Measurements from ENCODE around the gene GCHFR. TPM values are rescaled to one million over a fixed set of nuclear protein-coding genes. Genes with fewer than 3 reads are reported as not detected.

The GCHFR gene
- total RNA-seq, 1 donor from 2014 or later = 12.6 TPM

DNA sequence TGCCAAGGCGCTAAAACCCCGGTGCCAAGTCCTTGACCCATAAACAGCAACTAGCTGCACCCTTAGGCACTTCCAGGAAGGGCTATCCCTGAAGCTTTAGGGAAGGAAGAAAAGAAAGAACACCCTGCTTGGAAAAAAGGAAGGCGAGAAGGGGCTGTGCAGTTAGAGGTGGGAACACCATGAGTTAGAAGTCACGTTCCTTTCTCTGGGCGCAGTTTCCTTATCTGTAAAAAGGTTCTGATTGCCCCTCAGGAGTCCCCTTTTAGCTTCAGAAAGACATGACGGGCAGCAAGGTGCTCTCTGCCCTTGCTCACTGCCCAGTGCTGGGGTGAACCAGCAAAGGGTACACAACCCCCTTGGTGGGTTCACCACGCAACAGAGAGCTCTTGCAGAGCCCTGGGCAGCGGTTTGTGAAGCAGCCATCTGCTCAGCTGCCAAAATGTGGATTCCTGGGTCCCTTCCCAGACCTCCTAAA, 798 bp downstream of the GCHFR start:
- H3K4me3 Mint-ChIP-seq = peak overlapping the region; percentile 75

DNA sequence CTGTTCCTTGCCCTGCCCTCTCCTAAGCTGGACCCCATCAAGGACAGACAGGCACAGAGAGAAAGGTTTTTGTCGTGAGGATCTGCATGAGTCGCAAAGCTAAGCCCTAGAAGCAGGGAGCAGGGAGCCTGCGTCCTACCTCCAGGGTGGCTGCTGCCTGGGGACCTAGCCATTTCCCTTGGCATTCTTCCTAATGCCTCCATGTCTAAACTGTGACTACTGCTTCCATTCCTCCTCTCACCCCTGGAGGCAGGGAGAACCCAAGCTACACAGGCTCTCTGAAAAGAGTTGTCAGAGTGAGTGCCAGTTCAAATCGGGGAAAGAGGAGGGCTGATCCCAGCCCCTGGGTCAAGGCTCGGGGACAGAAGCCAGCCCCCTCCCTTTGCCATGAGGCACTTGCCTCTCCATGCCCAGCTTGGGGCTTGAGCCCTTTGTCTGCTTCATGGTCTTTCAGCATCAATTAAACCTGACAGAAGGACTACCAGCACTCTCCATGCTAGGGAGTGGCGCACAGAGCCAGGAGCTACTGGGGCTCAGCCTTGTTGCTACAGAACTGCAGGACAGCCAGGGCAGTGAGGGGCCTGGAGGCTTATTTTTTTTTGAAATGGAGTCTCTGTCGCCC, 2.4 kb downstream of the GCHFR start:
- TF ChIP-seq, protein P1, sequence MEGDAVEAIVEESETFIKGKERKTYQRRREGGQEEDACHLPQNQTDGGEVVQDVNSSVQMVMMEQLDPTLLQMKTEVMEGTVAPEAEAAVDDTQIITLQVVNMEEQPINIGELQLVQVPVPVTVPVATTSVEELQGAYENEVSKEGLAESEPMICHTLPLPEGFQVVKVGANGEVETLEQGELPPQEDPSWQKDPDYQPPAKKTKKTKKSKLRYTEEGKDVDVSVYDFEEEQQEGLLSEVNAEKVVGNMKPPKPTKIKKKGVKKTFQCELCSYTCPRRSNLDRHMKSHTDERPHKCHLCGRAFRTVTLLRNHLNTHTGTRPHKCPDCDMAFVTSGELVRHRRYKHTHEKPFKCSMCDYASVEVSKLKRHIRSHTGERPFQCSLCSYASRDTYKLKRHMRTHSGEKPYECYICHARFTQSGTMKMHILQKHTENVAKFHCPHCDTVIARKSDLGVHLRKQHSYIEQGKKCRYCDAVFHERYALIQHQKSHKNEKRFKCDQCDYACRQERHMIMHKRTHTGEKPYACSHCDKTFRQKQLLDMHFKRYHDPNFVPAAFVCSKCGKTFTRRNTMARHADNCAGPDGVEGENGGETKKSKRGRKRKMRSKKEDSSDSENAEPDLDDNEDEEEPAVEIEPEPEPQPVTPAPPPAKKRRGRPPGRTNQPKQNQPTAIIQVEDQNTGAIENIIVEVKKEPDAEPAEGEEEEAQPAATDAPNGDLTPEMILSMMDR (IDR thresholded peaks at IDR 0.05; ENCODE audit: unreplicated experiment) = no peak
- Mint-ChIP-seq H3K4me3 (no peak overlapping the region), H3K36me3 (no peaks in the 10 kb centered on the region), H3K4me1 (peaks cover 45% of the 10 kb centered on the region), H3K27me3 (ENCODE audit: low read depth) (no peaks in the 10 kb centered on the region), H3K27ac (peak overlapping the region; percentile 45), H3K9me3 (no peaks in the 10 kb centered on the region)
- DNase-seq (ENCODE audit: low spot score in 2 of 2, unreplicated experiment in 2 of 2) = no peak

More for the DNA sequence above, 798 bp downstream of the GCHFR start:
- peak overlapping the region; percentile 92 for H3K27ac Mint-ChIP-seq
- peaks cover 39% of the 10 kb centered on the region for H3K4me1 Mint-ChIP-seq
- H3K9me3 Mint-ChIP-seq = no peaks in the 10 kb centered on the region
- TF ChIP-seq, protein P1 (IDR thresholded peaks at IDR 0.05; ENCODE audit: unreplicated experiment) = no peak
- DNase-seq (ENCODE audit: low spot score in 2 of 2, unreplicated experiment in 2 of 2) = no peak
- no peaks in the 10 kb centered on the region for H3K36me3 Mint-ChIP-seq
- no peaks in the 10 kb centered on the region for H3K27me3 Mint-ChIP-seq (ENCODE audit: low read depth)

DNA sequence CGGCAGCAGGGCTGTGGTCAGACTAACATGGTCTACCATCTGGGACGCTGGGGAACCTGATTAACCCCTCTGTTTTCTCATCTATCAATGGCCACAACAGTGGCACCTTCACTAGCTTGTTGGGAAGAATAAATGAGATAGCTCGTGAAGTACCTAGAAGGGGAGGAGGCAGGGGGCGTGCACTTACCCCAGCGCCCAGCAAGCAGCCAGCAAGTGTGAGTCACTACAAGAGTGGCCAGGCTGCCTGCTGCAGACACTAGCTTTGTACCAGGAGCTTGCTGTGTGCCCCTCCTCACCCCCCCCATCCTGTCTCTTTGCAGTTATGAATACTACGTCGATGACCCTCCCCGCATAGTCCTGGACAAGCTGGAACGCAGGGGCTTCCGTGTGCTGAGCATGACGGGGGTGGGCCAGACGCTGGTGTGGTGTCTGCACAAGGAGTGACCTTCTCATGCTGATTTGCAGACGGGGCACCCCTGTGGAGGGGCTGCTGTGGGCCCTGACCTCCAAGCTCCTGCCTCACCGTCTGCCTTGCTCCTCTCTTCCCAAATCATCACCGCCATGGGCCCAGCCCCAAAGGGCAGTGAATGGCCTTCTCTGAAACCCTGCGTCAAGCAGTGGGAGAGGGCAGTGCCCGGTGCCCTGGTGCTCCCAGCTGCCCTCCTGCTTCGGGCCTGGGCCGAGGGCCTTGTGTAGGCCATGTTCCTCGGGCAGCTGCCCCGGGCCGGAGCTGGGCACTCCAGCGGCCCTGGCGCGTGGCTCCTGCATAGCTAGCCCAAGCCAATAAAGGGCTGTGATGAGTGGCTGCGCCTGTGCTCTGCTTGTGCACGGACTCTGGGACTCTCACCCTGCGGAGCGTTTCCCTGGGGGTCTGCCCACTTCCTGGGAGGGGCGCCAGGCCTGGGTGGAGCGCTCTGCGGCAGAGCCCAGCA, 3.3 kb downstream of the GCHFR start:
- peaks cover 45% of the 10 kb centered on the region for H3K4me1 Mint-ChIP-seq
- H3K4me3 Mint-ChIP-seq = no peak overlapping the region
- no peak for DNase-seq (ENCODE audit: low spot score in 2 of 2, unreplicated experiment in 2 of 2)
- no peaks in the 10 kb centered on the region for H3K27me3 Mint-ChIP-seq (ENCODE audit: low read depth)
- no peaks in the 10 kb centered on the region for H3K9me3 Mint-ChIP-seq
- TF ChIP-seq, protein P1 (IDR thresholded peaks at IDR 0.05; ENCODE audit: unreplicated experiment) = no peak
- H3K36me3 Mint-ChIP-seq = peaks cover under 1% of the 10 kb centered on the region
- no peak overlapping the region for H3K27ac Mint-ChIP-seq

DNA sequence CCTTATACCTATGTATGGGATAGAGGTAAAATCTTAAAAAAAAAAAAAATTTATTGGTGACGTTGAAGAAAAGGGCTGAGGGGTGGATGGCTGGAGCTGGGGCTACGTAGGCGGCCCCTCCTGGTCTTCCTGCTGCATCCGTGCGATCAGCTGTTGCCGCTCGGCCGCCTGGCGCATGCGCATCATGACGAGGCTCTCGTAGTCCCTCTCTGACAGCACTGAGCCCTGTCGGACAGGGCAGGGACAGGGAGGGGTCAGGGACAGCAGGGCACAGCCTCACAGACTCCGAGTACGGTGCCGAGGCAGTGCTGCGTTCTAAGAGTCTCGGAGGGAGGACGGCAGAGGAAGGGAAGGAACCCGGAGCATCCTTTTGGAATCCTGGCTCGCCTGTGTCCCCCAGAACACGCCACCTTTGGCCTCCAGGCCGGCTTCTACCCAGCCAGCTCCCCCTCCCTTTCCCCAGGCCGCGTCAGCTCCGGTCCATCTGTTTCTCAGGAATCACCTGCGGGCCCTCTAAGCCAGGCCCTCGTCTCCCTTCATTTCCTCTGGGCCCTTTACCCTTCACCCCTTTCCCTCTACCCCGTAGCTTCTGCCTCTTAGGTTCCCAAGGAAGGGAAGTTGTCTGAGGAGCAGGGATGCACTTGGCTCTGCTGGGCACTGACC, 4.1 kb downstream of the GCHFR start:
- Mint-ChIP-seq H3K27me3 (ENCODE audit: low read depth) (no peaks in the 10 kb centered on the region), H3K36me3 (peaks cover 2% of the 10 kb centered on the region), H3K4me1 (peaks cover 44% of the 10 kb centered on the region), H3K27ac (no peak overlapping the region), H3K4me3 (no peak overlapping the region), H3K9me3 (no peaks in the 10 kb centered on the region)
- no peak for DNase-seq (ENCODE audit: low spot score in 2 of 2, unreplicated experiment in 2 of 2)
- TF ChIP-seq, protein P1 (IDR thresholded peaks at IDR 0.05; ENCODE audit: unreplicated experiment) = no peak

DNA sequence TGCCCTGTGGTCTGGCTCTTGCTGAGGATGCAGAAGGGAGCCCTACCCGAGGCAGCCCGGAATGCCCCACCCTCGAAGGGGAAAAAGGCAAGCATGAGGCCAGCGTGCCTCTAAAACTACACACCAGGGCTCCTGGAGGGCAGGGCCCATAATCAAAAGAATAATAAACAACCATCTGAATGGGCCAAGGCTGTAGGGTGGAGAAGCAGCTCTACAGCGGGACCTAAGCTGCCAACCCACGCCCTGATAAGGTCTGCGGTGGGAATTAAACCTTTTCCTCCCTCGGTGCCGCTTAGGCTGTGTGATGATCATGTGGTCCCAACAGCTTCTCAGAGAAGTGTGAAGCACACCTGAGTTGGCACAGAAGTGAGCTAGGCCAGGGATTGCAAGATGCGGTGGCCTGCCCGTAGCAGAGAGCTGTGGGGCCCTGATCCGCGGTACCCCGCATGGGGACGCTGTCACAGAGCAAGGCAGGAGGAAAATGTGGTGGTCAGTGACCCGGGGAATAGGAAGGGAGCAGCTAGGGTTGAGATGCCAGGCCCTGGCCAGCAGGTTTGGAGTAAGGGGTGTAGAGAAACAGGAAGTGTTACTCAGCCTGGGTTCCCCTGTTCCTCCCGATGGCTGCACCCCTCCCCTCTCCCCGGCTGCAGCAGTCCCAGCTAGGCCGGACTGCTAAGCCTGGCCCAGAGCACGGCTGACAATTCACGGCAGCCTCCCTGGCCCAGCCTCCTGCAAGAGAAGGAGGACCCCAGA, 4.8 kb downstream of the GCHFR start:
- Mint-ChIP-seq H3K36me3 (peaks cover 4% of the 10 kb centered on the region), H3K27me3 (ENCODE audit: low read depth) (no peaks in the 10 kb centered on the region), H3K9me3 (no peaks in the 10 kb centered on the region), H3K4me1 (peaks cover 37% of the 10 kb centered on the region), H3K4me3 (no peak overlapping the region), H3K27ac (peak overlapping the region; percentile 92)
- no peak for DNase-seq (ENCODE audit: low spot score in 2 of 2, unreplicated experiment in 2 of 2)
- TF ChIP-seq, protein P1 (IDR thresholded peaks at IDR 0.05; ENCODE audit: unreplicated experiment) = no peak
